HG03045 (cell line): Measurements from ENCODE around the gene PDGFRA.
"Not testable (repeated sequence)": the region's sequence is repeated elsewhere in the genome, so short reads cannot be mapped to it uniquely, and the experiment has no call there.

Experiments used
- ATAC-seq: cut with Tn5 transposase; IDR thresholded peaks from one replicate; pipeline ENCODE4 v1.9.1; 2021; ENCODE audit warnings: mild to moderate bottlenecking, moderate library complexity; ENCODE audit not compliant: unreplicated experiment

PDGFRA gene

GRCh38 chr4:54317690-54318089 is 88.6 kb downstream of the PDGFRA start:
- ATAC-seq = no peak

- no peak for ATAC-seq
These were observed 89.8 kb downstream of the PDGFRA start for GRCh38 chr4:54318904-54319303.

DNA sequence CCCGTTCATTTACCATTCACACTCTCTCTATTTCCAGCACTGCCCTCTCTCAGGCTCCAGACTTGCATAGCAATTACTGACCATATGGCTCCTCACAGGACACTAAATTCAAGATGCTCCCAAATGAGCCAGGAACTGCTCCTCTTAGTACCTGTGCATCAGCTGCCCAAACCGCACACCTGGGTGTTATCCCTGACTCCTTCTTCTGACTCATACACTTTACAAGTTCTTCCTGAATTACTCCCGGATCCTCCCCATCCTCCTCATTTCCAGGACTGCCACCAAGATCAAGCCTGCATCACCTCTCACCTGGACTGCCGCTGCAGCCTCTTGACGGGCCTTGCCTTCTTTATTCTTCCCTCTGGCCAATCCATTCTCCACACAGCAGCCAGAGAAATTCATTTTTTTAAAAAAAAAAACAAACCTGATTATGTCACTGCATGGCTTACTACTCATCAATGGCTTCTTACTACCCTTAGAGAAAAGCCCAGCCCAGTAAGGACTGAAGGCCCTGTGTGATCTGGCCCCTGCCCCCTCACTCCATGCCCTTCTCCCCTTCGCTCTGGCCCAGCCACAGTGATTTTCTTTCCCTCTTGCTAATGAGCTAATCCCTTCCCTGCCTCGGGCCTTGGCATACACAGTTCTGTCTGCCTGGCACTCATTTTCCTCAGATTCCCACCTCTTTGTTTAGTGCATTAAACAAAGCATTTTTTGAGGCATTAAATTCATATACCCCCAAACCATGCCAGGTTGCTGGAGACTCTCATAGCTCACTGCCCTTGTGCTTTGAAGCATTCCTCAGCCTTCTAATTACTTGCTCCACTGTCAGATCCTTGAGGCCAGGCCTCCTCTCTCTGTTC is 92.0 kb downstream of the PDGFRA start:
- no peak for ATAC-seq

GRCh38 chr4:54322818-54323417 is 93.8 kb downstream of the PDGFRA start:
- ATAC-seq = peak; percentile 67

DNA sequence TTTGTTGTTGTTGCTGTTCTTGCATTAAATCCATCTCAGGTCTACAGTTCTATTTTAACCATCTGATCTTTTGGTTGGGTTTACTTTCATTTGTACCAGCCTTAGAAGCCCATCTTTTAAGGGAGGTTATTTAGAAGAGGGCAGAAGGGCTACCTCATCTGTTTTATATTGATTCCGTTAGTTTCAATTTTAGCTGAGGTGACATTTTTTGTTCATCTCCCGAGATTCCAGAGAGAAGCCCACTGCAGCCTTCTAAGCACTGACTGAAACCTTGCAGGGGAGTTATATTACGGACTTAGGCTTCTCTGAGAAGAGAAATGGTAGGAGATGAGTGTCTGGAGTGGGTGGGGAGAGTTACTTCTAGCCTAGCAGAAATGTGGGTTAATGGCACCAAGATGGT is 101.8 kb downstream of the PDGFRA start:
- ATAC-seq = no peak

GRCh38 chr4:54332542-54332941 is 103.4 kb downstream of the PDGFRA start:
- ATAC-seq = no peak

DNA sequence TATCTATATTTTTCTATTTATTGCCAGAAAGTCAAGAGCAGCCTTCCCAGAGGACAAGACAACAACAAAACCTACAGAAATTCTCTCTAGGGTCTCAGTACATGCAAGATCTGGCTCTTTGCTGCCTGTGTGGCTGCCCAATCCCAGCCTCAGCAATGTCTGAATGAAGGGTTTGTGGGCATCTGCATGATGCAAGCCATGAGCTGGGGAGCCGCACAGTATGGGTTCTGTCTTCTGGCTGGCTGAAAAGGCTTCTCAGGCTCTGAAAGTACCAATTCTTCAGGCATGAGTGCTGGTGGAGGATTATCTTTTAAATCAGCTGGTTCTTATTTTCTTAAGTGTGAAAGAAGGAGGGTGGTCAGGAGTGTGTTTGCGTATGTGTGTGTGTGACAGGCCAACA is 104.6 kb downstream of the PDGFRA start:
- no peak for ATAC-seq

DNA sequence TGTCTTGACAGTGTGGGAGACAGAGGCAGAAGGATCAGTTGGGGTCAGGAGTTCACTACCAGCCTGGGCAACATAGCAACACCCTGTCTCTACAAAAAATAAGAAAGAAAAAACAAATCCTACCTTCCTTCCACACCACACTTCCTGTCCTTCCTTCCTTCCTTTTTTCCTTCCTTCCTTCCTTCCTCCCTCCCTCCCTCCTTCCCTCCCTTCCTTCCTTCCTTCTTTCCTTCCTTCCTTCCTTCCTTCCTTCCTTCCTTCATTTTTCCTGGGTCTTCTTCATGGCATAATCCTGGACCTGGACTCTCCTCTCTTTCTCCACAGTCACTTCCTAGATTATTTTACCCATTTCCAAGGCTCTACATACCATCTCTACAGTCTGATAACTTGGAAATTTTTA is 105.7 kb downstream of the PDGFRA start:
- not testable (repeated sequence) for ATAC-seq

- no peak for ATAC-seq
These were observed 107.9 kb downstream of the PDGFRA start for GRCh38 chr4:54337009-54337408.

DNA sequence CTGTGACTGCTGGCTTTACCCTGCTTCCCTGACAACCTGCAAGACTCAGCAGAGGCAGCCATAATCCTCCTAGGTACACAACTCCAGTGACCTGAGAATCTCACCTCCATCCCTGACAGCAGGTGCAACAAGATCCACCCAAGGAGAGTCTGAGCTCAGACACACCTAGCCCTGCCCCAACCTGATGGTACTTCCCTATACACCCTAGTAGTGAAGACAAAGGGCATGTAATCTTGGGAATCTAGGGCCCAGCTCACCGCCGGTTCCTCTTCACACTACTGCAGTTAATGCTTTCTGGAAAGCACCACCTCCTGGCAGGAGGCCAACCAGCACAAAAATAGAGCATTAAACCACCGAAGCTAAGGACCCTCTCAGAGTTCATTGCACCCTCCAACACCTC is 113.0 kb downstream of the PDGFRA start:
- not testable (repeated sequence) for ATAC-seq
